HG02970 (cell line): ENCODE results near the gene ATP6V0A1.

Experiments used
- ATAC-seq: cut with Tn5 transposase; IDR thresholded peaks from one replicate; pipeline ENCODE4 v1.9.1; 2021; ENCODE audit warnings: mild to moderate bottlenecking, moderate library complexity, moderate number of reproducible peaks; ENCODE audit not compliant: unreplicated experiment, low FRiP score

ATP6V0A1 gene

DNA sequence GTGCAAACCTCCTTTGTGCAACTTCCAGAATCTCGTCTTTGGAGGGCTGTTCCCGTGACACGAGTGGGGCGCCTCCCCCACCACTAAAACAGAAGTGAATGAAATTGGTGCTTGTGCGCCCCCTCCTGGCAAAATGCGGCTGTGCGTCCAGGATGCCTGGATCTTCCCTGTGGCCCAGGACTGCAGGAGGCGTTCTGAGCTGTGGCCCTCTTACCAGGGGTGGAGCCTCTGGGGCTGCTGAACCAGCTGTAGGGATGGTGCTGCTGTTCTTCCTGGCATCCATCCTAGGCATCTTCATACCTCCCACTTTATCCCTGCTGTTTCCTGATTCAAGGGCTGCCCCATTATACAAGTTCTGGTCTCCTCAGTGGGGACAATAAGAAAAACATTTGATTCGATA lies 58.8 kb downstream of the ATP6V0A1 start:
- no peak for ATAC-seq

DNA sequence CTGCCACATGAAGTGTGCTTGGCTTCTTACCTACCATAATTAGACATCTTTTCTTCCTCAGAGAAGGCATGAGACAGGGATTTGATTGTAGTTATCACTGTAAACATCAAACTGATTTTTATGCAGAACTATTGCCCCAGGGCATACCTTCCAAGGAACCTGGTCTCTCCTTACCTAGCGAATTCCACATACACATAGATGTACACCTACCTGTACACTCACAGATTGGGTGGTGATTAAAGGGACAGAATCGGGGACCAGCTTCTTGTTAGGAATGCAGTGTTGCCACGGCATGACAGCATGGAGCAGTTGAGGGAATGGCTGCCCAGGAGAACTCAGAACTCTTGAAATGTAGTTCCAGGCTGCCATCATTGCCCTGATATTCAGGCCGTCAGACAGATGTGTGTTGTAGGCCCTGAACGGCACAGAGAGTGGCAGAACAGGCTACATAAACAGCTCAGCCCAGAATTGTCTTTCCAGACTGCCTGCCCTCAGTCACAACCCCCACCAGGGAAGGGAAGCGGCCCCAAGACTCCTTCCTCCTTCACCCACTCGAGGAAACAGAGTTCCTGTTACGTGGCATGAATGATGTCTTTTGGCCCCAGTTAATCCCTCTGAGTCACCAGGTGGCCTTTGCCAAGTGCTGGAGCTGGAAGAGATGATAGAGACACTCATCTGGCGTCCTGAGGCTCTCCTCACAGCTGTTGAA lies 59.5 kb downstream of the ATP6V0A1 start:
- no peak for ATAC-seq

DNA sequence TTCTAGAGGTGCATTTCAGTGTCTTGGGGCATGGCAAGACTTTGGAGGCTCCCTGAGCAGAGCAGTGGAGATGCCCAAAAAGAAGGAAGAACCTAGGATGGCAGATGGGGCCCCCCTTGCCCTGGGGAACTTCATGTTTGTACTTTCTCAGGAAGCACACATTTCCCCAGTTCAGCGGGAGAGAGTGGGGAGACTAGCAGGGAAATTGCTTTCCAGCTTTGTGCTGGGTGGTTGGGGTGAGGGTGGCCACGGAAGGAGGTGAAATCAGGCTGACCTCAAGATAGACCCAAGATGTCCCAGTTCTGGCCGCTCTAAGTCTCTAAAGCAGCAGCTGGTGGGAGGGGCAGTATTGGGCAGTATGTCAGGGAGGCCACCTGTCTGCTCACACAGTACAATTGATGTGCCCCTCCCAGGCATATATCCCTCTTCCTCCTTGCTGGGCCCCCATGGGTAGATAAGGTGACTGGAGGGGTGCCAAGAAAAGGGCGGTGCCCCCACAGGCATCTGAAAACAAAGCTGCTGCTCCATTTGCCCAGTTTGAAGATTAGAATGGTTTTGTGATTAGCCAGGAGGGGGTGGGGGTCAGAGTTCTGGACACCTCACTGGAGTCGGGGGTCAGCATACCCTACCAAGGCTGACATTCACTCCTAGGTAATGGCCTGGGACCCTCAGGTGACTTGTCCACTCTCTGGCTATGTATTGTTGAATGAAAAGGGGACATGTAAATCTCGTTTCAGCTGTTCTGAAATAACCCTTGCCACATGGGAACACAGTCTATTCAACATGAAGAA lies 60.3 kb downstream of the ATP6V0A1 start:
- ATAC-seq = no peak

DNA sequence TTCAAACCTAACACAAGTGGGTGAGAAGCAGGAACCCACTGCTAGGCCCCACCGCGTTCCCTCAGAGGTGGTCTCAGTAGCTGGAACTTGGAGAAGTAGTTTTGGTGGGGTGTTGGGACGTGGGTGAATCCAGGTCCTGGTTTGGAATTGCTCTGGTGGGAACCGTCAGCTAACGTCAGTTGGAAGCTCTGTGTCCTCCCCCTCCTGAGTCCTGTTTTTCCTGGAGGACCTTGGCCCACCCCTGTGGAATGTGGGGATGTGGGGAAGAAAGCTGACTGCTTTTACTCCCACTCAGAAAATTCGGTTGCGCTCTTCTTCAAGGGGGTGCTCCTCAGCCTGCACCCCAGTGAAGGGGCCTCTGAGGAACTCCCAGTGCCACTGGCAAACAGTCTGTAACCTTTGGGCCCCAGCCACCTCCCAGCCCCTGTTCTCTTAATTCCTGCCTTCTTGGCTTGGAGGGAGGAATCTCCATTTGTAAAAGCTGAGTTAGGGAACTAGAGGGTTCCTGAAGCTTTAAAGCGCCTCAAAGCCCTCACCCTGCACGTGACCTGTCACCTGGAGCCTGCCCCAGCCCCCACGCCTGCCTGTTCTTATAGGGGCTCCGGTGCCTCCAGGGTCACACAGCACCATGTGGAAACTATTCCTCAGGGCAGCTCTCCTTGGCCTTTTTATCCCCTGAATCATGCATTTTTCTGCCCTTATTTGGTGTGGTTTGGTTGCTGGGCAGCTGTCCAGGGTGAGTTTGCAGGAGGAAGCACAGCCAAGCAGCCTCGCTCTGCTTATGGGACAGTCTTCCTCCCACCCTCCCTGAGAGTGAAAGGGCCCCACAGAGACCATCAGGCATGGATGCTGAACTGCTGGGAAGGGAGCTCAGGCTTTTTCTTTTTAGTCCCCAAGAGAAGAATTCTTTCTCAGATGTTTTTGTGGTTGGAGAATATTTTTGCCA lies 61.1 kb downstream of the ATP6V0A1 start:
- ATAC-seq = no peak

DNA sequence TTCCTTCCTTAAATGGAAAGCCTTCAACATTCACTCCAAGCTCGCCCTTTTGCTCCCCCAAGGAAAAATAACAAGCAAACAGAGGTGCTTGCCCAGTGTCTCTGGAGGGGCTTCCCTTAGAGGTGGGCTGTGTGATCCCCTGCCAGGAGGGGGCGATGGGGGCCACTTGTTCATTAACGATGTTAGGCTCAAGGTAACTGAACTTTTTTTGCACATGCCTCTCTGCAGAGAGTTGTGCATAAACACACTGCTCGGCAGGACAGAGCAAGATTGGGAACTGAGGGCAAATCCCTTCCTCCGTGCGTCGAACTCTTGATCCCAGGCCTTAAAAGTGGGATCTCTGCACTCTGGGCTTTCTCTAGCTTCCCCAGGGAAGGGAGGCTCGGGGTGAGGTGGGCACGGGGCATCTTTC lies 61.9 kb downstream of the ATP6V0A1 start:
- no peak for ATAC-seq

DNA sequence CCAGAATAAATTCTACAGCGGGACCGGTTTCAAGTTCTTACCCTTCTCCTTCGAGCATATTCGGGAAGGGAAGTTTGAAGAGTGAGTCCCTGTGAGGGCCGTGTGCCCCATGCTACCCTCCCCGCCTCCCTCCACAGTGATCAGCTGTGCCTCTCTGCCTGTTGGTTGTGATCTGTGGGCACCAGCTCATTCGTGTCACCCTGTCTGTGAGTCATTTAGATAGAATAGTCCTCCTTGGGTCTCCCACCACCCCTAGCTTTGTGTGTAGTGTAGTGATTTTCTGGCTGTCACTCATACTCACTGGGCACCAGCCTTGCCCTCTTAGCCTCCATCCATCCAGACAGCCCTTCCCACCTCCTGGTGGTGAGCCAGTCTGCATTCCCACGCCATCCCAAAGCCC lies 62.4 kb downstream of the ATP6V0A1 start:
- no peak for ATAC-seq

DNA sequence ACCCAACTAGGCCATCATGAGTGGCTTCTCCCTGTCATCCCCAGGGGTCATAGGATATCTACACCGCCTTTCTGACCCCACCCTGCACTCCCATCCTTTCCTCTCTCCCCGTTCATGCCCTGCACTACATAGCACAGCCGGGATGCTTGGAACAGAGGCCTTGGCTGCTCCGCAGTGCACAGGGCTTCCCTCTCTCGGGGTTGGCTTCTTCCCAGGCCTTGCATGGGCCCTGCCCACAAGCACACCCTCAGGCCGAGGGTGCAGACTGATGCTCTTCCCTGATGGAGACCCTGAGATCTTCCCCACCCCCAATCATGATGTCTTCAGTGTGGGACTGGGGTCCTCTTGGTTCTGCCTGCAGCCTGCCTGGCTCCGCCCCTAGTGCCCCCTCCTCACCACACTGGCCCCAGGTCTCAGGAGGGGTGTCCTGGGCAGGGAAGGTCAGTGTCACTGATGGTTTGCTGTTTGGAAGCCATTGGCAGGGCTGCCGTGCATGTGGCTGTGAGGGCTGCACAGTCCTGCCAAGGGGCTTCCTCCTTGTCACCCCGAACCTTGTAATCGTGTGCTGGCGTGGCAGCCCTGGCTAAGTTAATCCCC lies 63.1 kb downstream of the ATP6V0A1 start:
- no peak for ATAC-seq

DNA sequence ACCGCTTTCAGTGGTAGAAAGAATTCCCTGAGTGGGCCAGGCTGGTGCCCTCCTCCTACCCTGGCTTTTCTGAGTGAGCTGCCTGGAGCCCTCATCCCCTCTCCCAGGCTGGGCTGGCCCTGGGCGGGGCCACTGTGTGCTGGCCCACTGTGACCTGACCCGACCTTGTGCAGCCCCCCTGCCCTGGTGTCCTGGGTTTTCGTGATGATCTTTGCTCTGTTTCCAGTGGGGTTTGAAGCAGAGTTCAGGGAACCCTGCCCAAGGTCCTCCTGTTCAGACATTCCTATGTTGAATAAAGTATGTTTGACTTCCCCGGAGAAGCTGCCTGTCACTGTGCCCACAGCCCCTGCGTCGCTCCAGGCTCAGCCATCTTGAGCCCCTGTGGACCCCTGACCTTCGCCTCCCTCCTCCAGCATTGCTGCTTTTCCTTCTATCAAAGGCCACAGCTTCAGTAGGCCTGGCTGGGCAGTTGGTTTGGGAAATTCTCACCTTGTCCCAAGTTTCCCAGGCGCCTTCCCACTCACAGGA lies 63.6 kb downstream of the ATP6V0A1 start:
- ATAC-seq = no peak

DNA sequence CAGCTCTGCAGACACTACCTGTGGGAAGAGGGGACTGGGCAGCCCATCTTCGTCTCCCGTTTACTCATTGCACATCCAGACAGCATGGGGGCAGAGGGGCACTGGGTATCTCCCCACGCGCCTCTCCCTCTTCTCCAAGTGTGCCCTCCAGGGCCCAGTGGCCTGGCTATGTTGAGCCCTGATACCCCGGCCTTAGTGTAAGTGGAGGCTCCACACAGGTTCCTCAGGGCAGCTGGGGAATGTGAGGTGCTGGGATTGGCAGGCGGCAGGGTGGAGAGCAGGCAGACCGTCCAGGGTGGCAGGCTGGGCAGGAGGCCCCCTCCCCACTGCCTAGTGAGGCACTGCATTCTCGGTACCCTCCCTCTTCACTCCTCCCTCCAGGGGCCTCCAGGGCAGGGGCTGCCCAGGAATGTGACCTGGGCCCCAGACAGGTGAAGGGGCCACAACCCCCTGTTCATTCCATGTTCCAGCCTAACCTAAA lies 64.2 kb downstream of the ATP6V0A1 start:
- ATAC-seq = no peak

DNA sequence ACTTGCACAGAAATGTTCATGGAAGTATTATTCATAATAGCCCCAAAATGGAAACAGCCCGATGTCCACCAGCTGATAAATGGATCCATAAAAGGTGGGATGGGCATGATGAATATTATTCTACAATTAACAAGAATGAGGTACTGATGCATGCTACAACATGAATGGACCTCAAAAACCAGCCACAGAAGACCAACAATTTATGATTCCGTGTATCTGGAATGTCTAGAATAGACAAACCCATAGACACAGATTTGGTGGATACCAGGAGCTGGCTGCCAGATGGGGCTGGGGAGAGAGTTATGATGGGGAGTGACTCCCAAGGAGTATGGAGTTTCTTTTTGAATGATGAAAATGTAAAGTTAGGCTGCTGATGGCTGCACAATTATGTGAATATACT lies 66.5 kb downstream of the ATP6V0A1 start:
- ATAC-seq = no peak

DNA sequence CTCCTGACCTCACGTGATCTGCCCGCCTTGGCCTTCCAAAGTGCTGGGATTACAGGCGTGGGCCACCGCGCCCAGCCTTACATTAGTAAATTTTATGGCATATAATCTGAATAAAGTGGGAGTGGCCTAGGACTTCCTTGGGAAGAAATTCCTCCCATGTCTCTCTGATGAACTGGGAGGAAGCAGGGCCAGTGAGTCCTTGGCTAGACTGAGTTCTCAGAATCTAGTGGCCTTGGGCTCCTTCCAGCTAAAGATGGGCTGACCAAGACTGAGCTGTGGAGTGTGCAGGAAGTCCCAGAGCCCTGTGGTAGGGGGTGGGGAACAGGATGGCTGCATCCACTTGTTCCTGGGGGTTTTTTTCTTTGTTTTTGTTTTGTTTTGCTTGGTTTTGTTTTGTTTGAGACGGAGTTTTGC lies 67.4 kb downstream of the ATP6V0A1 start:
- ATAC-seq = no peak

DNA sequence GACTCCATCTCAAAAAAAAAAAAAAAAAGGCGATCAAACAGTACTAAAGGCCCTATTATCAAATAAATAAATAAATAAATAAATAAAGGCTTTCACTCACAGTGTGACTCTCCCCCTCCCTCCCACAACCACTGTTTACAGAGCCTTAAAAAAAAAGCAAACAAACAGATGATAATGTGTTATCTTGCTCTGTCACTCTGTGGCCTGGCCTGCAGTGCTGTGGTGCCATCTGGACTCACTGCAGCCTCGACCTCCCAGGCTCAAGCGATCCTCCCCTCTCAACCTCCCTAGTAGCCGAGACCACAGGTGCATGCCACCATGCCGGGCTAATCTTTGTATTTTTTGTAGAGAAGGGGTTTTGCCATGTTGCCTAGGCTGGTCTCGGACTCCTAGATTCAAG lies 69.3 kb downstream of the ATP6V0A1 start:
- ATAC-seq = no peak

DNA sequence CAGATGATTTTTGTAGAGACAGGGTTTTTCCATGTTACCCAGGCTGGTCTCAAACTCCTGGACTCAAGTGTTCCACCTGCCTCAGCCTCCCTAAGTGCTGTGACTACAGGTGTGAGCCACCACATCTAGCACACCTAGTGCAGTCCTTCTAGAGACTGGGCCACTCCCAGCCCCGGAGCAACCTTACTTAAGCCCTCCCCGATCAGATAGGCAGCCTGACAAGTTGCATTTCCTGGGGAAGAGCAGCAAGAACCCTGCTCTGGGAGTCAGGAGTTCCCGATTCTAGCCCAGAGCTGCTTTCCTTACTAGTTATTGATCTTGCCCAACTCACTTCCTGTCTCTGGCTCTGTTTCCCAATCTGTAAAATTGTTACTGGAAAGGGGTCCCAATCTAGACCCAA lies 70.4 kb downstream of the ATP6V0A1 start:
- ATAC-seq = no peak

DNA sequence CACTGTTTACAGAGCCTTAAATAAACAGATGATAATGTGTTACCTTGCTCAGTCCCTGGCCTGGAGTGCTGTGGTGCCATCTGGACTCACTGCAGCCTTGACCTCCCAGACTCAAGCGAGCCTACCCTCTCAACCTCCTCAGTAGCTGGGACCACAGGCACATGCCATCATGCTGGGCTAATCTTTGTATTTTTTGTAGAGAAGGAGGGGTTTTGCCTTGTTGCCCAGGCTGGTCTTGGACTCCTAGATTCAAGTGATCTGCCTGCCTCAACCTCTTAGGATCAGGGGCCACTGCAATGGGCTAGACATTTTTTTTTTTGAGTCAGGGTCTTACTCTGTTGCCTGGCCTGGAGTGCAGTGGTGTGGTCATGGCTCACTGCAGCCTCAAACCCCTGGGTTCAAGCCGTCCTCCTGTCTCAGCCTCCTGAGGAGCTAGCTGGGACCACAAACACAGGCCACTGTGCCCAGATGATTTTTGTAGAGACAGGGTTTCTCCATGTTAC lies 72.3 kb downstream of the ATP6V0A1 start:
- no peak for ATAC-seq

DNA sequence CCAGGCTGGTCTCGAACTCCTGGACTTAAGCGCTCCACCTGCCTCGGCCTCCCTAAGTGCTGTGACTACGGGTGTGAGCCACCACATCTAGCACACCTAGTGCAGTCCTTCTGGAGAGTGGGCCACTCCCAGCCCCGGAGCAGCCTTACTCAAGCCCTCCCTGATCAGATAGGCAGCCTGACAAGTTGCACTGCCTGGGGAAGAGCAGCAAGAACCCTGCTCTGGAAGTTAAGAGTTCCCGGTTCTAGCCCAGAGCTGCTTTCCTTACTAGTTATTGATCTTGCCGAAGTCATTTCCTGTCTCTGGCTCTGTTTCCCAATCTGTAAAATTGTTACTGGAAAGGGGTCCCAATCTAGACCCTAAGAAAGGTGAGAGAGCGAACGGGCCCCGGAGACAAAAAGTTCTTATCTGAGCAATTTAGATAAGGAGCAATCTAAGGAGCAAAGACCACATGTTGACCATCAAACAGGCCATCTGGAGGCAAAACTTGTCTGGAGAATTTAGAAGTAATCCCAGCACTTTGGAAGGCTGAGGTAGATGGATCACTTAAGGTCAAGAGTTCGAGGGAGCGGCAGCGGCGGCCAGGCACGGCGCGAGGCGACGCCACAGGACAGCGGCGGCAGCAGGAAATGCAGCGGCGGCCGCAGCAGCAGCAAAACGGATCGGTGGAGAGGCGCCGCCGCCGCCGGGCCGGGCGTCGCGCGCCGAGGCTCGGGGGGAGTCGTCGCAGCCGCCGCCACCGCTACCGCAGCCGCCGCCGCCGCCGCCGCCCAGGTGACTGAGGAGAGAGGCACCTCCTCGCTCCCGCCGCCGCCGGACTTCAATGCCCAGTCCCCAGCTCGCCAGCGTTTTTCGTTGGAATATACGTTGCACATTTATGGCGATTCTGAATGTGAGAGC lies 73.0 kb downstream of the ATP6V0A1 start:
- ATAC-seq = no peak

DNA sequence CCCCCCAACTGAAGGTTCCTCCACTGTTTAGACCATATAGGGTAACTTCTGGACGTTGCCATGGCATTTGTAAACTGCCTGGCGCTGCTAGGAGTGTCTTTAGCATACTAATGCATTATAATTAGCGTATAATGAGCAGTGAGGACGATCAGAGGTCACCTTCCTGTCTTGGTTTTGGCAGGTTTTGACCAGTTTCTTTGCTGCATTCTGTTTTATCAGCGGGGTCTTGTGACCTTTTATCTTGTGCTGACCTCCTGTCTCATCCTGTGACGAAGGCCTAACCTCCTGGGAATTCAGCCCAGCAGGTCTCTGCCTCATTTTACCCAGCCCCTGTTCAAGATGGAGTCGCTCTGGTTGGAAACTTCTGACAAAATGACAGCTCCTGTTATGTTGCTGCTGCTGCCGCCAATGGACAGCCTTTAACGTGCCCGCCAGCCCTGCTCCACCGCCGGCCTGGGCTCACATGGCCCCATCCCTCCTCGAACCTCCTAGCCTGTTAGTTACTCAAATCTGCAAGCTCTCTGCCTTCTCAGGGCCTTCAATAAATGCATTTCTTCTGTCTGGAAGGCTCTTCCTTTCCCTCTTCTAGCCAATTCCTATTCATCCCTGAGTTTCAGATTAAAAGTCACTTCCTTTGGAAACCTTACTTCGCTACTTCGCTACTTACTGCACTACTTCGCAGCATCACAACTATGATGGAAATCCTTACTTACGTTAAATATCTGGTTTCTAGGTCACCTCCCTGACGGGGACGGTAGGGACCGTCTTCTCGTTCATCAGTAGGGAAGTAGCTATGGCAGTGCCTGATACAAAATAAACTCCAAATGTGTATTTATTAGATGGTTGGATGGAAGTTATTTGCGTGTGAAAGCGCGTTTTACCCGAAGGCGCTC lies 76.7 kb downstream of the ATP6V0A1 start:
- no peak for ATAC-seq

DNA sequence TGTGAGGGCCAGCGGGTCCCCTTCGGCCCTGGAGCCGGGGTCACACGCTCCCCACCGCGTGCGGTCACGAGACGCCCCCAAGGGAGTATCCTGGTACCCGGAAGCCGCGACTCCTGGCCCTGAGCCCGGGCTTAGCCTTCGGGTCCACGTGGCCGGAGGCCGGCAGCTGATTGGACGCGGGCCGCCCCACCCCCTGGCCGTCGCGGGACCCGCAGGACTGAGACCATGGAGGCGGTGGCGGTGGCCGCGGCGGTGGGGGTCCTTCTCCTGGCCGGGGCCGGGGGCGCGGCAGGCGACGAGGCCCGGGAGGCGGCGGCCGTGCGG lies 77.3 kb downstream of the ATP6V0A1 start, which contains the start of gene NAGLU:
TSS of gene NAGLU (plus strand) at position 194 of the 324 bp plus-strand sequence. CDS start at position 226, 32 bp downstream.
- ATAC-seq = peak; percentile 83
